BE2C (cell line): ENCODE measurements around the gene CNPY4.

Source experiments
- DNase-seq: peaks from one replicate; pipeline ENCODE4 v3.0.0-alpha.2; 2020
- H3K27me3 ChIP-seq: fragments of 250-450 bp; sonication (Bioruptor Pico); 2 replicates; pipeline ENCODE4 v1.5.1; 2020; ENCODE audit warnings: mild to moderate bottlenecking
- H3K36me3 ChIP-seq: fragments of 250-450 bp; sonication (Bioruptor Pico); 2 replicates; pipeline ENCODE4 v1.5.1; 2020; ENCODE audit warnings: mild to moderate bottlenecking
- H3K4me1 ChIP-seq: fragments of 250-450 bp; sonication (Bioruptor Pico); 2 replicates; pipeline ENCODE4 v1.5.1; 2020
- H3K4me3 ChIP-seq: 2 replicates; pipeline ENCODE4 v1.5.1; 2011; ENCODE audit warnings: low read depth, low read length
- H3K9me3 ChIP-seq: fragments of 250-450 bp; sonication (Bioruptor Pico); 2 replicates; pipeline ENCODE4 v1.5.1; 2020
- TF ChIP-seq, protein P1 (sequence below): IDR thresholded peaks from 2 replicates; pipeline ENCODE4 v1.5.1; 2012; ENCODE audit warnings: mild to moderate bottlenecking, low read depth, low read length

CNPY4 gene

DNA sequence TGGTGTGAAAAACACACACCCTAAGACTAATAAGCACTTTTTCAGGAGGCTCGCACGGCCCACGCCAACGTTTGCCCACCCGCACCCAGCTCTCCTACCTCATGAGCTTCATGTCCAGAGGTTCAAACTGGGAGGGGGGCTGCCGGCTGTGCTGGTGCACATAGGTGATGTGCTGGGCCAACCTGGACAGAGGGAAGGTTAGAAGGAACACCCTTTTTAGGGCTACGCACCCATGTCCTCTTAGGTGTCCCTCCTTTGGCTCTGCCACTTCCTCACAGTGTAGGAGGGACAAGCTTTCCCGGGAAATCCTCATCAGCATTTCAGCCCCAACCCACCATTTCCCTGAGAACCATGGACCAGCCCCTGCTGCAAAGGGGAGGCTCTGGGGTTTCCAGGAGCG is 24.1 kb upstream of the CNPY4 start:
- TF ChIP-seq, protein P1, sequence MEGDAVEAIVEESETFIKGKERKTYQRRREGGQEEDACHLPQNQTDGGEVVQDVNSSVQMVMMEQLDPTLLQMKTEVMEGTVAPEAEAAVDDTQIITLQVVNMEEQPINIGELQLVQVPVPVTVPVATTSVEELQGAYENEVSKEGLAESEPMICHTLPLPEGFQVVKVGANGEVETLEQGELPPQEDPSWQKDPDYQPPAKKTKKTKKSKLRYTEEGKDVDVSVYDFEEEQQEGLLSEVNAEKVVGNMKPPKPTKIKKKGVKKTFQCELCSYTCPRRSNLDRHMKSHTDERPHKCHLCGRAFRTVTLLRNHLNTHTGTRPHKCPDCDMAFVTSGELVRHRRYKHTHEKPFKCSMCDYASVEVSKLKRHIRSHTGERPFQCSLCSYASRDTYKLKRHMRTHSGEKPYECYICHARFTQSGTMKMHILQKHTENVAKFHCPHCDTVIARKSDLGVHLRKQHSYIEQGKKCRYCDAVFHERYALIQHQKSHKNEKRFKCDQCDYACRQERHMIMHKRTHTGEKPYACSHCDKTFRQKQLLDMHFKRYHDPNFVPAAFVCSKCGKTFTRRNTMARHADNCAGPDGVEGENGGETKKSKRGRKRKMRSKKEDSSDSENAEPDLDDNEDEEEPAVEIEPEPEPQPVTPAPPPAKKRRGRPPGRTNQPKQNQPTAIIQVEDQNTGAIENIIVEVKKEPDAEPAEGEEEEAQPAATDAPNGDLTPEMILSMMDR, result no peak
- no peak overlapping the region for H3K4me3 ChIP-seq
- peaks cover 97% of the 10 kb centered on the region for H3K36me3 ChIP-seq
- no peaks in the 10 kb centered on the region for H3K4me1 ChIP-seq
- H3K27me3 ChIP-seq, result no peaks in the 10 kb centered on the region
- H3K9me3 ChIP-seq, result no peaks in the 10 kb centered on the region
- DNase-seq, result no peak

DNA sequence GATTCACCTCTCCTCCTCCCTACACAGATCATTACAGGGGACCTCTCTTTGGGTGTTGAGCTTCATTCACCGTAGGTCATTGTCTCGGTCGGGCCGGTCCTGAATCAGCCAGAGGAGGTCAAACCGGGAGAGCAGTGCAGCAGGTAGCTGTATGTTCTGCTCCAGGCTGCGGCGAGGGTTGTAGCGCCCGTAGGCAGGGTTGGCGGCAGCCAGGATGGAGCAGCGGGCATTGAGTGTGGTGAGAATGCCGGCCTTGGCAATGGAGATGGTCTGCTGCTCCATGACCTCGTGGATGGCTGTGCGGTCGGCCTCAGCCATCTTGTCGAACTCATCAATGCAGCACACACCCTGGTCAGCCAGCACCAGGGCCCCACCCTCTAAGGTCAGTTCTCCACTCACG is 23.7 kb upstream of the CNPY4 start:
- no peaks in the 10 kb centered on the region for H3K4me1 ChIP-seq
- DNase-seq, result no peak
- TF ChIP-seq, protein P1, result no peak

DNA sequence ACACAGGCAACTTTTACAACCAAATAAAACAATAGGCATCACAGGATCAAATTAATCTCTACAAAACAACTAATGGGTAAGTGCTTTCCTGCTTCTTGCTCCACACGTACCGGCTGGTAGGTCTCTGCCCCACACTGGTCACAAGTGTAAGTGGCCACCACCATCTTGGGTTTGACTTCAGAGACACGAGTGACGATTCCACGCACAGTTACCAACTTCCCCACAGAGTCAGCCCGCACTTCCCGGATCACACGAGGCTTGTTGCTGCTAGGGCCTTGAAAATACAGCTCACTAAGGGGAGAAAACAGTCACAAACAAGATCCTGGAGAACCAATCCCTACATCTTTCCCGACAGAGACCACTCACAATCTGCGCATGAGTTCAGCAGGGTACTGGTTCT is 20.5 kb upstream of the CNPY4 start:
- no peaks in the 10 kb centered on the region for H3K27me3 ChIP-seq
- H3K36me3 ChIP-seq, result peaks cover 63% of the 10 kb centered on the region
- H3K9me3 ChIP-seq, result no peaks in the 10 kb centered on the region
- H3K4me1 ChIP-seq, result no peaks in the 10 kb centered on the region
- peak overlapping the region; percentile 83; the same call in 1 of the 2 replicates for H3K4me3 ChIP-seq
- DNase-seq, result no peak
- TF ChIP-seq, protein P1, result no peak

More for the DNA sequence above, 23.7 kb upstream of the CNPY4 start:
- no peak overlapping the region for H3K4me3 ChIP-seq
- H3K27me3 ChIP-seq, result no peaks in the 10 kb centered on the region
- peaks cover 94% of the 10 kb centered on the region for H3K36me3 ChIP-seq
- H3K9me3 ChIP-seq, result no peaks in the 10 kb centered on the region

DNA sequence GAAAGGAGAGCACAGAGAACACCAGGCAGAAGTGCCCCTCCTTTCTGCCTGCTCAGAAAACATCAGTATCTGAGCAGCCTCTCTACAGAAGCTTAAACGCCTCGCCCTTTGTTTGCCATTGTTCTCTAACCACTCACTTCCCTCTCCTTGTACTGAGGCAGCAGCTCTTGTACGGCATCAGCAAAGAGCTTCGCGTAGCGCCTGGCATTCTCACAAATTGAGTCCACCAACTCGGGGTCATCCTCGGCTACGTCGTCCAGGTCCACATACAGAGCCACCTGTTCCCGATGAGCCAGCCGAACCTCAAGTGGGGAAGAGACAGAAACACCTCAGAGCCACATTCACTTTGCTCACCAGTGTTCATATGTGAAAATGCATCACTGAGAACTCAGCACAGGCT is 20.0 kb upstream of the CNPY4 start:
- no peaks in the 10 kb centered on the region for H3K4me1 ChIP-seq
- DNase-seq, result no peak
- peak overlapping the region; percentile 83 for H3K4me3 ChIP-seq
- H3K27me3 ChIP-seq, result no peaks in the 10 kb centered on the region
- TF ChIP-seq, protein P1, result no peak
- H3K9me3 ChIP-seq, result no peaks in the 10 kb centered on the region
- H3K36me3 ChIP-seq, result peaks cover 57% of the 10 kb centered on the region

DNA sequence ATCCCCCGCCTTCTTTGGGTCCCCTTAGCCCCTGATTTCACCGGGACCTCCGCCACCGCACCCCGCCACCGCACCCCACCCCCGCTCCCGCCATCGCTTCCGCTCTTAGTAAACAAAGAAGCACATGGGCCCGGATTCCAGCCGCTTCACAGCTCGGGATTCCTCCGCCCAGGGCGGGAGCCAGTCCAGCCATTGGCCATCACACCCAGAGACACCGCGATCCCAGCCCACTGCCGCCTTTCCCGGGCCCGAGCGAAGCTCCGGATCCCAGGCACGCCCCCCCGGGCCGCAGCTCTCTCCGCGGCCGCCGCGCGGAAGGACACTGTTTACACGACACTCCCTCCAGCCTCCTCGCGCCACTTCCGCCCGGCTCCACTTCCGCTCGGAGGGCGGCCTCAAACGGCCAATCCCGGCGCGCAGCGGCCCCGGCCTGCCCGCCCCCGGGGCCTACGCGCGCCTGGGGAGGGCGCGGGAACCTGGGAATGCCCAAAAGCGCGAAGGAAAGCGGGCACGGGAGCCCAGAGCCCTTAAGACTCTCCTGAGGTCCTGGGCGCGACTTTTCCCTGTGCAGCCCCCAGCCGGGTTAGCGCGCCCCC is 18.9 kb upstream of the CNPY4 start:
- no peaks in the 10 kb centered on the region for H3K27me3 ChIP-seq
- H3K9me3 ChIP-seq, result no peaks in the 10 kb centered on the region
- peak overlapping the region; percentile 83 for H3K4me3 ChIP-seq
- no peaks in the 10 kb centered on the region for H3K4me1 ChIP-seq
- H3K36me3 ChIP-seq, result peaks cover 47% of the 10 kb centered on the region
- TF ChIP-seq, protein P1, result no peak
- peak; percentile 92 for DNase-seq

DNA sequence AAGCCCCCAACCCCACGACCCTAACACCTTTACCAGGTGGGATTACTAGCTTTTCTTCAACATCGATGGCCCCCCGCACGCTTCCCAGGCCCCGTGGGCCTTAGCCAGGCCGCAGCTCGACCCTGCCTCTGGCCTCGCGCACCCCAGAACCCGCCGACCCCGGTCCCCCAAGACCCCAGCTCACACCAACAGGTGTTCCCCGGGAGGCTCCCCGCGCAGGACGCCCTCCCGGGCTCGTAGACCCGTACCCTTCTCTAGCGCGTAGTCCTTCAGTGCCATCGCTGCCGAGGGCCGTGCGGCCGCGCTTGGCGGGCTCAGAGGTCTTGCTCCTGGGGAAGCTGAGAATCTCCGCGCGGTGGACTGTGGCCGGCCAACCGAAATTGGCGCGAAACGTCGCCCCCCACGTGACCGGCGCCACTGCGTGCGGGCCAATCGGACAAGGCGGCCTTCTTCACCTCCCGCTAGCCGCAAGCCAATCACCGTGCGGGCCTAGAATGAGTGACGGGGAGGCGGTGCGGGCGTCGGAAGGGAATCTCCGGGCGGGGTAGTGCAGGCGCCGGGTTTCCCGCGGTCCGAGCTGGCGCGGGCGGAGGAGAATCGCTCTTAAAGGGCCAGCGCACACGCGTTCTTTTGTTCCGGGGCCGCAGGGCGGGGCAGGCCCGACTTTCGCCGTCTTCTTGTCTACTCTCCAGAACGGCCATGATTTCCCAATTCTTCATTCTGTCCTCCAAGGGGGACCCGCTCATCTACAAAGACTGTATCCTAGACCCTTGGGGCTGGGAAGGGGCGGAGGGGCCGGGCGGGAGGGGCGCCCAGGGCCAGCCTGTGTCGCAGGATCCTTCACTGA is 18.2 kb upstream of the CNPY4 start, which contains the start of the genes AP4M1 and MCM7:
TSS of gene AP4M1 (plus strand) at position 628 of the 847 bp plus-strand sequence. CDS start at position 700, 72 bp downstream.
TSS of gene MCM7 (minus strand) at position 382 of the 847 bp plus-strand sequence. CDS start at position 279, 103 bp downstream.
- TF ChIP-seq, protein P1, result no peak
- peak within 1 kb of the TSS; percentile 83 for H3K4me3 ChIP-seq
- no peaks in the 10 kb centered on the region for H3K4me1 ChIP-seq
- peaks cover 43% of the 10 kb centered on the region for H3K36me3 ChIP-seq
- H3K27me3 ChIP-seq, result no peaks in the 10 kb centered on the region
- no peaks in the 10 kb centered on the region for H3K9me3 ChIP-seq
- peak; percentile 99 for DNase-seq
